ENCODE data around the gene GPC3.
A peak's percentile ranks its signal among the peaks of the same experiment; 100 is the strongest.
"Not testable (repeated sequence)": the region's sequence is repeated elsewhere in the genome, so short reads cannot be mapped to it uniquely, and the experiment has no call there.

Gene GPC3

DNA sequence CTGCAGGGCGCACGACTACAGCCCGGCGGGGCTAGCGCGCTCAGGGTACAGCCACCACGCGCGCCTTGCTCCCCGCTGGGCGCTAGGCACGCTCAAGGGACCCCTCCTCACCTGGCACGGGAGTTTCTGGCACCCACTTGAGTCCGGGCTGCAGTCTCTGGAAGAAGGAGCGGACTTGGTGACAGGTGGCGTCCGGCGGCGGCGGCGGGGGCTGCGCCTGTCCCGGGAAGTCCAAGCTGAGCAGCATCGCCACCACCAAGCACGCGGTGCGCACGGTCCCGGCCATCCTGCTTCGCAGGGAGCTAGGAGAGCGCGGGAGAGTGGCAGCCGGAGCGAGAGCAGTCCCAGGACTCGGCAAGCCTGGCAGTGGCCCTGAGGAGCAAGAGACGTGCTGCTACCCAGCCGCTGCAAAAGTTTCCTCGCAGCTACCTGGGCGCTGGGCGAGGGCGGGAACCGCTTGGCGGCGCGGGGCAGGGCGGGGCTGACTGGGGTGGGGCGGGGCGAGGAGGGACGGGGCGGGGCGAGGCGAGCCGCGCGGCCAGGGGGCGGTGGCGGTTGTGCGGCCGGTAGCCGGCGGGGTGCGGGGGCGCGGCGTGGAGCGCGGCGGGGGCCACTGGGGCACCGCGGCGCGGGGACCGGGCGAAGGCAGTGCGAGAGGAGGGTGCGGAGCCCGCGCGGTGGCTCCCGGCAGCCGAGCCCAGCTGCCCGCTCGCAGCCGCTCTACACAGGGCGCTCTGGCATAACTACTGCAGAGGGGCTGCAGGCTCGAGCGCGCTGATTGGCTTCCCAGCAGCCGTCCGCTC, at the start of gene GPC3:
Gene GPC3, minus strand, starts transcription at position 431 of the 803 bp plus-strand sequence.
- DNase-seq = peak; percentile 24

DNA sequence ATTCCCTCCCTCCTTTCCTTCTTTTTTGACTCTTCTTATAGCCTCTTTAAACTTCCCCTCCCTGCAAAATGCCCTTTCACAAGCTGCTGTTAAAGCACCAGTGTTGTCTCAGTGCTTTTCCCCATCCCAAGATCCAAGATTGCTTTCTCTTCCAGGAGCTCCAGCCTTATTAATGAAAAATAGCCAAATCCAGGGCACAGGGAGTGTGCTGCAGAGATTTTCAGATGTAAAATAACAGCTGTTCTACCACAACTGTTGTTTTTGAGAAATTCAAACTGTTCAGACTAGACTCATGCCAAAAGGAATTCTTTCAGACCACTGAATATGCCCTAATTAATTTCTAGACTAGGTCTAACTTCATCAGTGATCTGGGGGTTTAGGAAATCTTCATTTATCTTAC, 47.0 kb upstream of the GPC3 start:
- DNase-seq = no peak

DNA sequence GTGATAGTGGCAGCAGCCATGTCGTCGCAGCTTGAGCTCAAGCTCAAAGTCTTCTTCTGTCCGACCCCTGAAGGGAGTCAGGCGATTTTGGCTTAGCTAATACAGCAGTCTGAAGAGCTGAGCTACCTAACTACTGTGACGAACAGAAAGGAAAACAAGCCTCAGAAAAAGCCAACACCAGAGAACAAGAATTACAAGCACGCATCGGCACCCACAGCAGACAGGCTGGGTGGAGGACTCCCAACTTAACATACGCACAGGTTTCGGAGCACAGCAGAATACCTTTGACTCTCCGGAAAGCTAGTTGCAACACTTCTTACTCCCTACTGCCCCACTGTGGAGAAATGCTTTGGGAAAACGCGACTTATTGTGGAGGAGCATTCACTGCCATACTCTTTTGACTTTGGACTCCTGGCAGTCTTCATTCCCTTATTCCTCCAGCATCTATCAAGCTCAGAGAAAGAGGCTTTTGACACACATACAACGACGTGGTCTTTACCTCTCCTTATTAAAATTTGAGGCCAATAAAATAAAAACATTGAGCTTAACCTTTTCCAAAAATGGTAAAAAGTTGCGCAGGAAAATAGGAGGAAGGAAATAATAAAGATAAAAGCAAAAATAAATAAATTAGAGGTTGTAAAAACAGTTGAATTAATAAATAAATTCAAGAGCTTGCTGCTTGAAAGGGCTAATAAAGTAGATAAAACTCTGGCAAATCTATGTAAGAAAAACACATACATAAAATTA, 41.3 kb upstream of the GPC3 start:
- peak; percentile 7 for DNase-seq

DNA sequence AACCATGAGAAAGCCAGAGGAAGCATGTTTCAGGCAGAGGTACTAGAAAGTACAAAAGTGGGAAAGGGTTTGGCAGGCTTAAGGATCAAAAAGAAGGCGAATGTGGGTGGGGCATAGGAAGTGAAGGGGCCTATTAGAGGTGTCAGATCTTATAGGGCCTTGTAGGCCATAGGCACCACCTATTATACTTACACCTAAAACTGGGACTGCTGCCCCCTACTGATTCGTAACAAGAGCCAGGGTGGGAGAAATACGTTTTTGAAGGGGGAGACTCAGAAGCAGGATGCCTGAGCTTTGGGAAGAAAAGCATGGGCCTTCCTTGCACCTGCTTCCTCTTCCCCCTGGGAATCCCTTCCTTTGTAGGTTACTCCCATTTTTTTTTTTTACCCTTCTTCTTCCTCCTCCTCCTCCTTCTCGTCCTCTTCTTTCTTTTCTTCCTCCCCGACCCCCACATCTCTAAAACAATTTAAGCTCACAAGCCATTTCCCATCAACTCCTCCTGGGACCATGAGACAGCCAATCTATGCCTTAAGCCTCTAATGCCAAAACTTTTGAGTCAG, 40.7 kb upstream of the GPC3 start:
- DNase-seq = no peak

DNA sequence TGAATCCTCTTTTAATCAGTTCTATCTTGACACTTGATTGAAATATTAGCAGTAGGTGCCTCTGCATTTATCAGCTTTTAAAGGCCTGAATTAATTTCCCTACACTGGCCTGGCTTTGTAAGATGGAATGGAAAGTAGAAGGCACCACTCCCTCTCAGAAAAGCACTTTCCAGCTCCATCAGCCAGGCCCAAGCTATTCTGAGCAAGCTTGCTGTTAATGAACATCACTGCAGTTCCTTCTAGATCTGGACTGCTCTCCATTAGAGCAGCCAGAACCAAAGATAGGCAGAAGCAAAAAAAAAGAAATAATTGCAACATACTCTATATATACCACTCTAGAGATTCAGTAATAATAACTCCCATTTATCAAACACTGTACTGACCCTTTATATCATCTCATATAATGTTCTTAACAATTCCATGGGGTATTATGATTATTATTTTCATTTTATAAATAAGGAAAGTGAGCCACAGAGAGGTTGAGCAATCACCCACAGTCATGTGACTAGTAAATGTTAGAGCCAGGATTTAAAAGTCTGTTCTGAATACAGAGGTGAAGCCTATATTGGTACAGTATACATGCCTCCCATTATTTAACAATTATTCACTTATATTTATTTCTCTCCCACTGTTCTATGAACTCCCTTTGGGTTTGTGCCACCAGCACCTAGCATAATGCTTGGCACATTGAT, 39.4 kb upstream of the GPC3 start:
- no peak for DNase-seq

DNA sequence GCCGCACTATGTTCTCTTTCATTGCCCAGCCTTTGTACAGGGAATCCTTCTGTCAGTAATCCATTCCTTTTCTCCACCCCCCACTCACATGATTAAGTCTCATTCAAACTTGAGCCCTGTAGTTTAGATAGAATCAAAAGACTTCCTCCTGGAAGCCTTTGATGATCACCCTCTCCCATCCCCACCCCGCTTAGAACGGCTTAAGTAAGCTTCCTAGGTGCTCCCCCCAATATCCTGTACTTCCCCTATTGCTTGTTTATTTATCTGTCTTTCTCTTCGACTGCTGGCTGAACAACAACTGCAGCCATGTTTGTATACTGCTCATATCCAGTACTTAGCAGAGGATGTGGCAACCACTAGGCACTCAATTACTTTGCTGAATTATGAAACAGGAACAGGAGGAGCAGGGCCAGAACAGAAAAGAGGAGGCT, 38.5 kb upstream of the GPC3 start:
- no peak for DNase-seq

DNA sequence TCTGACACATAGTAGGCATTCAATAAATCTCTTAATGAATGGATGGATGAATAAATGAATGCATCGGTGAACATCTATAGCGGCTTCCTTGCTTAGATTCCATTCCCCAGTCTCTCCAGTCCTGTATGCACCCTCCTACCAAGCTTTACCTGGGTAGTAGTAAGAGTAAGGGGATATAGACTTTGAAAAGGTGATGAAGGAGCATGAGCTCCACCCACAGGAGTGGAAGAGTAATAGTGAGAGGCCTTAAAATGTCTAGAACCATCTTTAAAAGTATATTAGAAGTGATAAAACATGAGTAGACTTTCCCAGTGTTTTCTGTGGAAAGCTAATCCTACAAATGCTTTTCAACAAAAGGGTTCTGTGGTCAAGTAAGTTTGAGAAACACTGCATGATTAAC, 35.5 kb upstream of the GPC3 start:
- no peak for DNase-seq

DNA sequence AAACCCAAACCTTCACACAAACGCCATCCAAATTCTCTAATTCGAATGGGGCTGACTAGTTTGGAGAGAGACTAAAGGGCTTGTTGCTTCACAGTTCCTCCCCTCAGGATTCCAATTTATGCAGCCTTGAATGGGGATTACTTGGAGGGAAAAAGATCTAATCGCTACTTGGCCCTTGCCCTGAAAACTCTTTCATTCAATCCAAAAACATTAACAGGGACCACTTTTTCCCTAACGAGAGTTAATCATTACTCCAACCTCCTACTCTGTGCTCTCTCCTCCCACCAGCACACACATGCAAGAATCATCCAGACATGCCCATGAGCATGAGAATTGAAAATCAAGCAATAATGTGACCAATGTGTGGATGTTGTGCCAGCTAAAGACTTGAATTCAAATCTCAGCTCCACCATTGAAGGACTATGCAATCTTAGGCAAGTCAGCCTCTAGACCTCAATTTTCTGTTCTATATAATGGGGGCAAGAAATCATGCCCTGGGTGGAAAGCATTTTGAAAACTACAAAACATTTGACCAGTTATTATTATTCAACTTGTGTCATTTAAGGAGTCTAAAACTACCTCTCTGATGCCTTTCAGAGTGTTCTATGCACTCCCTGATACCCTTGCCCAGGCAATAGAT, 34.3 kb upstream of the GPC3 start:
- DNase-seq = no peak

DNA sequence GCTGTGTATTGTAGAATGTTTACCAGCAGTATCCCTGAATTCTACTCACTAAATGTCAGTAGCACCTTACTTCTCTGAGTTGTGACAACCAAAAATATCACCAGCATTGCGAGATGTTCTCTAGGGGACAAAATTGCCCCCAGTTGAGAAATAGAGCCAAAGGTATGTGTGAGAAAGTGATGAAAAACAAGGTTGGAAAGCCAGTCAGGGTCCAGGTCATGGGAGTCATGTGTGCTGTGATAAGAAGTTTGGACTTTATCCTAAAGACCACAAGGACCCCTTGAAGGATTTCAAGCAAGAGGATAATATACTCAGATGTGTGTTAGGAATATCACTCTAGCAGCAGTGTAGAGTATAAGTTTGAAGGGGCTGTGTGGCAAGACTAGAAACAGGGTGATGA, 30.9 kb upstream of the GPC3 start:
- DNase-seq = not testable (repeated sequence)

DNA sequence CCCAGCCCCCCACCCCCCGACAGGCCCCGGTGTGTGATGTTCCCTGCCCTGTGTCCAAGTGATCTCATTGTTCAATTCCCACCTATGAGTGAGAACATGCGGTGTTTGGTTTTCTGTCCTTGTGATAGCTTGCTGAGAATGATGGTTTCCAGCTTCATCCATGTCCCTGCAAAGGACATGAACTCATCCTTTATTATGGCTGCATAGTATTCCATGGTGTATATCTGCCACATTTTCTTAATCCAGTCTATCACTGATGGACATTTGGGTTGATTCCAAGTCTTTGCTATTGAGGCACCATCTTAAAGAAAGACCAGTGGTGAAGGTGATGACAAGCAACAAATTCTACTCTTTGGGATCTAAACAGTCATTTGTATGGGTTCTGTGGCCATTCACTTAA, 30.1 kb upstream of the GPC3 start:
- DNase-seq = not testable (repeated sequence)

DNA sequence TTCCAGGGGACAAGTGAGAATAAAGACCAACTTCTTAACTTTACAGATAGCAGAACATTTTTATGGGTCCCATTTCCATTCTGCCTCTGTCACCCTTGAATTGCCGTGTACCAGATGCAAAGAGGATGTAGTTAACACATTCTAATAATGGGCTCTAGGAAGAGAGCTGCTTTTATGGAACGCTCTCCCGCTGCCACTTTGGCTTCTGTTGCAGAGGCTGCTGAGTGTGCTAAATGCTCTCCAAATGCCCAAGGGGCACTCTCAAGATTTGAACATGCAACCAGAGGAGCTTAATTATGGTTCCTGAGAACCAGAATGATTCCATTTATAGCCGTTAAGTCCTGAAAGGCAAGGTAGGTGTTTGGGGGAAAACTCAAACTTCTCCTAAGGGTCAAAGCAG, 28.1 kb upstream of the GPC3 start:
- no peak for DNase-seq

DNA sequence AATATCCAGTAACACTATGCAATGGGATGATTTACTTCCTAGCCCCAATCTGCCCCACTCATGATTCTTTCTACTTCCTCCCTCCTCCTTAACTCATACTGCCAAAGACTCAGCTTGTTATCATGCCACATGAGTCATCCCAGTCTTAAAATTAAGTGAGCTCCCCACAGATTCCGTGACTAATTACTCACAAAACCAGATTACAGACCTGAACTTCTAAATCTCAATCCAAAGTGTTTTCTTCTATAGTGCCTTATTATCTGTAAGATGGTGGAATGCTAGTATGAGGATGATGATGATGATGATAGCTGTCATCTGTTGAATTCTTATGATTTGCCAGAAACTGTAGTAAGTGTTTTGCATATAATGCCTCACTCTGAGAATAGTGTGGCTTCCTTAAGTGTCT, 27.7 kb upstream of the GPC3 start:
- DNase-seq = no peak

DNA sequence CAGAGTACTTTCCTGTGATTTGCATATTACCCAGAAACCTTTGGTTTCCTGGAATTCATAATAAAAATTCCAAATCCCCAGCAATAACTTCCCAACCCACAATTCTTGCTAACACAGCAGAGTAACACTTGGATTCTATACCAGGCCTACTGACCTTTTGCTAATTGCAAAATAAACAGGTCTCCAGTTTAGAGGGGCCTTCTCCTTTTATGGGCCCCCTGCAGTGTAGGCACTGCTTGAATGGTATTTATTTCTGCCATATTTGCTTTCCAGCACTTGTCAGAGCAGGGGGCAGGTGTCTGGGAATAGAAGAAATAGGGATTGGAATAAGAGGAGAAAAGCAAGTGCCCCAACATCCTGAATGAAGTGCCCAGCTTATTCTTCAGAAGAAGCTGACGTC, 25.3 kb upstream of the GPC3 start:
- no peak for DNase-seq

DNA sequence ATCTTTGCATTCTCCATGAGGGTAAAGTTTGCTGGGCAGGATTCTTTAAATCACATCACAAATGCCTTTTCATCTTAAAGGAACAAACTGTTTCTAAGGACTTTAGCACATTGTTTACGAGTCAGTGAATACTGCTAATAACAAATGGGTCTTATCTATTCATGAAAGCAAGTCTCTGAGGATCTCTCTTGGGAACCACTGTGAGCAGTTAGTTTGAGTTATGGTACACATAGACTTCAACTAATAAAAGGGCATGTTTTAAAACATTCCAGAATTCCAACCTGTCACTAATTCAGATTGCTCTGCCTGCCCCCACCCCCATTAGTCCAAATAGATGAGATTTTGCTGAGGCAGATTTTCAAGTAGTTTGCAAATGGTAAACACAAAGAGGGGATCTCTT, 22.3 kb upstream of the GPC3 start:
- DNase-seq = no peak

DNA sequence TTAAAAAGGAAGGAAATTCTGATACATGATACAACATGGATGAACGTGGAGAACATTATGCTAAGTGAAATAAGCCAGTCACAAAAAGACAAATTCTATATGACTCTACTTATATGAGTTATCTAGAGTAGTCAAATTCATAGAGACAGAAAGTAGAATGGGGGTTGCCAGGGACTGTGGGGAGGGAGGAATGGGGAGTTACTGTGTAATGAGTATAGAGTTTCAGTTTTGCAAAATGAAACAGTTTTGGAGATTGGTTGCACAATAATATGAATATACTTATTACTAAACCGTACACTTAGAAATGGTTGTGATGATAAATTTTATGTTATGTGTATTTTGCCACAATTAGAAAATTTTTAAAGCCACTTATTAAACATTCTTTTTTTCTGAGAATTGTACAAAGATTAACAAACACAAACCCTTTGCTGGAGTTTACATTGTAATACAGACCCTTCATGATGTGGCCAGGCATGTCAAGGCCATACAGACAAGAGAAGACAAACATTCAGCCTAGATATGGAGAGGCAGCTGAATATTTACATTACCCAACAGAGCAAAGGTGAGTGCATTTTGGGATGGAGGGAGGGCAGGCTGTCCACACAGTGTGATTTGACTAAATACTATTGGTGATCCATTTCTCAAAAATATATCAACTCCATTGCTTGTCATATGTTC, 21.2 kb upstream of the GPC3 start:
- no peak for DNase-seq

DNA sequence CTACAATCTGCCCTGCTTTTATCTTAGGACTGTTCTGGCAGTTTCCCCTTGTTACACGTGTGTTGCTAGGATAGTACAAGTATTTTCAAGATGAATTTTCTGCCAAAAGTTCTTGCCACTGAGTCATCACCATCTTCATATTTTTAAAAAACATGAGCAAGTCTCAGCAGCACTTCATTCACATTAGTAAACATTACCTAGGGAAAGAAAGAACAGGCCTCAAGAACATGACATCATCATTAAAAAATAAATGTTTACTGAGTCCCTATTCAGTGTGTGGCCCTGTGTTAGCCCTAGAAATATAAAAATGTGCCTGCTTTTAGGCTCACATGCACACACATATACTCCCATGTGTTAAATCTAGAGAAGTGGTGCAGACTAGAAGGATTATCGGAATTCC, 18.7 kb upstream of the GPC3 start:
- no peak for DNase-seq

DNA sequence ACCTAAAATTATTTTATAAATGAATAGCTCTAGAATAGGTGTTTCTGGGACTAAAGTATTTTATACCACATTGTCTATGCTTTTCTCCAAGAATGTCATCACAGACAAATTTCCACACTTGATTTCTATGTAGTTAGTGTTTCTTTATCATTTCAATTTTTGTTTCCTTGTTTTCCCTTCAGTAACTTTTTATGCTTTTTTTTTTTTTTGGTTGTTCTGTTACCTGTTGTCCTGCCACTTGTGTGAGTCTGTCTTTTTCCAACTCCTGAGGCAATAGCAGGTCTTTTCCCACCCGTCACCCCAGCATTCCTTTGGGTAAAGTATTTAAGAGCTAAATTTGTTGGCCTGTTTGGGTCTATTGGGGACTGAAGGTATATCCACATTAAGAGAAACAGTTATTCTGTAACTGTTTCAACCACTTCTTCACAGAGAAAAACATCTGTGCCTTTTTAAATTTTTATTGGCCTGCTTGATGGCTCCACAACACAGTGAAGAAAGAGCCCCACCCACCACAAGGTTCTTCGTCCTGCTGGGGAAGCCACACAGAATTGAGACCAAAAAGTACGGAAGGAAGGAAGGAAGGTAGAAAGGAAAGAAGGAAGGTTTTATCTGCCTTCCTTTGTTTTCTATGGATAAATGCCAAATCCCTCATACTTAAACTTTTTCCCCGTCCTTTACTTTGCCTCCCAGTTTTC, 17.7 kb upstream of the GPC3 start:
- DNase-seq = no peak

DNA sequence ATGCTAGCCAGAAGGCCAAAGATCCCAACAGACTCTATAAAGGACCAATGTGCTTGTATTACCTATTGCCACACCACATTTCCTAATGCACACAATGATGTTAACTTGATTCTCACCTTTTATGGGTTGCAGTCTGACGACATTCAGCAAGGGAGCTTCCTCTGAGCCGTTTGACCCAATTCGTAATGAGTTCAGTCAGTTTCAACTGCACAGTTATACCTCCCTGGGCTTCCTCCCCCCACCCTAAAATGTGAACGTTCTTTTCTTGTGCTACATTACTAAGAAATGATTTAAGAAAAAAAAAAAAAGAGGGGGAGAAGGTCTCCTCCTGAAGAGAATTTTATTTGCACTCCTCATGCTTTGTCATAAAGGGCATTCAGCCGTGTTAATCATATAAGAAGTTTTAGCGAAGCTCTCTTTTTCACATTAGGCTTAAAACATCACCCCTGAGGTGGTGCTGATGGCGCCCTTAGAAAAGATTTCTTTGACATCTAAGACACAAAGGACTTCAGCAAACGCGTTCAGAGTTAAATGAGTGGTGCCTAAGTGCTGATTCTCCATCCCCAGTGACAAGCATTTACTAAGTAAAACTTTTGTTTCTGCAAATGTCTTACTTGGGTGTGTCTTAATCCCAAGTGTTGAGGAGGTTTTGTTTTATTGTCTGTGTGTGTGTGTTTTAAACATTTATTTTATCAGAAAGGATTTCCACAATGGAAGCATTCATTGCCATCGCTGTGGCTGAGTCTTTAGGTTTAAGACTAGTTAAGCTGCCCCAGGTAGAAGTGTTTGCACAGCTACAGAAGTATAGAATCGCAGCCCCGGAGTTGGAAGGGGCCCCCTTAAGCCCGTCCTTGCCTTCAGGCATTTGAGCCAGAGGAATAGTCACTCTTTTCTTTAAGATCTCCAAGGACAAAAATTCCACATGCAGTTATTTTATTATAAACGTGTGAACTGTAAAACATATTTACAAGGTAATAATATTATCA, 15.2 kb upstream of the GPC3 start:
- DNase-seq = no peak

DNA sequence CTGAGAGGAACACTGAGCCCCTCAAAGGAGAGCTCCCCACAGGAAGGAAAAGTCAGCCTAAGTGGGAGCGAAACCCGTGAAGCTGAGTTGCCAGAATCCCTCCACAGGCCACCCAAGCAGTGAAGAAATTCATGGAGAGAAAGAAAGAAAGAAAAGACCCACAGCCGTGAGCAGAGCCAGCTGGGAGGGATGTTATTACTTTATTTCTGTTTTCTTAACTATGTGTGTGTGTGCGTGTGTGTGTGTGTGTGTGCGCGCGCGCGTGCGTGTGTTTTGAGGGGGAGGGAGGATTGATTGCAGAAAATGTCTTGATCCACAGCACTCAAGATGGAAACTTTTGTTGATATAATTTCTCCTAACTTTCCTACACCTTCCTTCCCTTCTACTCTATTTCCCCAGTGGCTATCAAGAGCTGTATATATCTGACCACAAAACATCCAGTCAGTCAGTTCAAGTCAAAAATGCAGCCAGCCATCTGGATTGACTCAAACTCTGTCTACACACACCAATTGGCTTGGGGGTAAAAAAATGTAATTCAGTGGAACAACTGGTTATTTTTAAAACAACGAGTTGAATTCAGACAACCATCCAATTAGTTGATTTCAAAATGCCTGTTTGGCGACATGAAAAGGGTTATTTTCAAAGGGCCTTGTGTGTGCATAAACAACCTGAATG, 13.8 kb upstream of the GPC3 start:
- no peak for DNase-seq

DNA sequence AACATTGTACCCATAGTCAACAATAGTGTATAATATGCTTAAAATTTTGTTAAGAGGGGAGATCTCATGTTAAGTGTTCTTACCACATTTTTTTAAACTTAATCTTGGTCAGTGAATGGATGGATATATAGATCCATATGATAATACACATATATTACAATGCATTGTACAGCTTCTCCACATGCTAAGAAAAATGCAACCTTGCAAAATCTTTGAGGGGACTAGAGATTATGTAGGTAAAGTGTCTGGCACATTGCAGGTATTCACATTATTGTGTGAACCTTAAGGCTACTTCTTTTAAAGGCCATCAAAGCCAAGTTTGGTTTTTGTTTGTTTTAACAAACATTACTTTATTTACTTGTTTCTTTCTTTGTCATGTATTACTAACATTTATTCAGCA, 10.4 kb upstream of the GPC3 start:
- no peak for DNase-seq

All from CD4-positive, alpha-beta T cell treated with Interleukin-12 subunit alpha and Interleukin-12 subunit beta, for 1 hour (primary cell).